A673 (cell line): ENCODE results near the gene PSMB5.

Source experiments
- EZH2 ChIP-seq: fragments of 200-600 bp; sonication (generic); IDR thresholded peaks from 2 replicates; pipeline ENCODE4 v1.6.1; 2017; ENCODE audit warnings: borderline replicate concordance, low read depth, mild to moderate bottlenecking, mixed read lengths, antibody characterized with exemption, low read length; ENCODE audit not compliant: poor library complexity, severe bottlenecking
- TF ChIP-seq, protein P1 (sequence below): fragments of 300-800, 200-600 bp; sonication (generic); conservative IDR thresholded peaks from 2 replicates; pipeline ENCODE4 v1.5.1; 2017; ENCODE audit warnings: low read depth, mild to moderate bottlenecking, antibody characterized with exemption, low read length, moderate library complexity, mixed read lengths

DNA sequence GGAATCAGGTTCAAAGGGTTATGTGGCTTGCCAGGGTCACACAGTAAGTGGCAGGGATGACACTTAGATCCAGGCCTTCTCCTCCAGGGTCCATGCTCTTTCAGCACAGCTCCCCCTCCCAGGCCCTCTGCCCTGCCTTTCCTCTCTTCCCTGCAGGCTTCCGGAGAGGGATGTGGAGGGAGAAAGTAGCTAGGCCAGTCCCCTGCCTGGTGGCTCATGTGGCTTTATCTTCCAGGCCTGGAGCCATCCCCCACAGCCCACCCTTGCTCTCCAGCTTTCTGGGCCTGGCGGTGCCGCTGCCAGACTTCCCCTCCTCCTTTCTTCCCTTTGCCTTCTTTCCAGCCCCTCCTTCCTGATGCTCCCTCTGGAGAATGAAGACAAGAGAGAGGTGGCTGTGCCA is 9.1 kb upstream of the PSMB5 start:
- TF ChIP-seq, protein P1, sequence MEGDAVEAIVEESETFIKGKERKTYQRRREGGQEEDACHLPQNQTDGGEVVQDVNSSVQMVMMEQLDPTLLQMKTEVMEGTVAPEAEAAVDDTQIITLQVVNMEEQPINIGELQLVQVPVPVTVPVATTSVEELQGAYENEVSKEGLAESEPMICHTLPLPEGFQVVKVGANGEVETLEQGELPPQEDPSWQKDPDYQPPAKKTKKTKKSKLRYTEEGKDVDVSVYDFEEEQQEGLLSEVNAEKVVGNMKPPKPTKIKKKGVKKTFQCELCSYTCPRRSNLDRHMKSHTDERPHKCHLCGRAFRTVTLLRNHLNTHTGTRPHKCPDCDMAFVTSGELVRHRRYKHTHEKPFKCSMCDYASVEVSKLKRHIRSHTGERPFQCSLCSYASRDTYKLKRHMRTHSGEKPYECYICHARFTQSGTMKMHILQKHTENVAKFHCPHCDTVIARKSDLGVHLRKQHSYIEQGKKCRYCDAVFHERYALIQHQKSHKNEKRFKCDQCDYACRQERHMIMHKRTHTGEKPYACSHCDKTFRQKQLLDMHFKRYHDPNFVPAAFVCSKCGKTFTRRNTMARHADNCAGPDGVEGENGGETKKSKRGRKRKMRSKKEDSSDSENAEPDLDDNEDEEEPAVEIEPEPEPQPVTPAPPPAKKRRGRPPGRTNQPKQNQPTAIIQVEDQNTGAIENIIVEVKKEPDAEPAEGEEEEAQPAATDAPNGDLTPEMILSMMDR: no peak
- TF ChIP-seq EZH2: no peak
